ENCODE data around the gene NUDT9.

- TF ChIP-seq CTCF (IDR thresholded peaks at IDR 0.05; ENCODE audit: low read length): no peak
- TF ChIP-seq EZH2phosphoT487 (IDR thresholded peaks at IDR 0.05; ENCODE audit: low read length): no peak
Observed at GRCh38 chr4:87489678-87490077, 67.3 kb downstream of the NUDT9 start.

Data from MM.1S (cell line).